HepG2 (cell line): Measurements from ENCODE around the gene LMTK2. TPM values are rescaled to one million over a fixed set of nuclear protein-coding genes. Genes with fewer than 3 reads are reported as not detected.
A peak's percentile ranks its signal among the peaks of the same experiment; 100 is the strongest.

ENCODE experiments used
- ATF6 ChIP-seq: sonication (generic); formaldehyde crosslinking; conservative IDR thresholded peaks from 2 replicates; pipeline ENCODE4 v1.4.0; 2020; ENCODE audit warnings: missing genetic modification reagents
- CHCHD3 ChIP-seq: sonication (generic); formaldehyde crosslinking; IDR thresholded peaks from 2 replicates; pipeline ENCODE4 v1.8.0; 2022; ENCODE audit warnings: mild to moderate bottlenecking, missing genetic modification reagents, moderate library complexity
- GPN1 ChIP-seq: sonication (generic); formaldehyde crosslinking; IDR thresholded peaks from 2 replicates; pipeline ENCODE4 v1.5.1; 2020; ENCODE audit warnings: missing genetic modification reagents, borderline replicate concordance
- IRF1 ChIP-seq: sonication (generic); formaldehyde crosslinking; IDR thresholded peaks from 2 replicates; pipeline ENCODE4 v1.4.0; 2020; ENCODE audit warnings: low read depth, mild to moderate bottlenecking, missing genetic modification reagents
- NFE2L2 ChIP-seq: fragments of 150-350 bp; IDR thresholded peaks from 2 replicates; pipeline ENCODE4 v1.6.1; 2014; ENCODE audit warnings: low read length
- PRMT3 ChIP-seq: sonication (generic); formaldehyde crosslinking; IDR thresholded peaks from 2 replicates; pipeline ENCODE4 v1.8.1; 2022; ENCODE audit warnings: low read depth, mild to moderate bottlenecking, moderate library complexity, missing genetic modification reagents, borderline replicate concordance
- SETDB1 ChIP-seq: sonication (generic); formaldehyde crosslinking; IDR thresholded peaks from 2 replicates; pipeline ENCODE4 v1.5.1; 2020; ENCODE audit warnings: missing genetic modification reagents, mild to moderate bottlenecking, borderline replicate concordance
- SMAD9 ChIP-seq: sonication (generic); formaldehyde crosslinking; IDR thresholded peaks from 2 replicates; pipeline ENCODE4 v1.5.1; 2020; ENCODE audit warnings: mild to moderate bottlenecking, missing genetic modification reagents
- SNAPC4 ChIP-seq: sonication (generic); formaldehyde crosslinking; IDR thresholded peaks from 2 replicates; pipeline ENCODE4 v1.4.0; 2020; ENCODE audit warnings: mild to moderate bottlenecking, missing genetic modification reagents
- TERF1 ChIP-seq: sonication (generic); formaldehyde crosslinking; IDR thresholded peaks from 2 replicates; pipeline ENCODE4 v1.8.0; 2022; ENCODE audit warnings: mild to moderate bottlenecking, missing genetic modification reagents, moderate library complexity
- WIZ ChIP-seq: sonication (generic); formaldehyde crosslinking; IDR thresholded peaks from 2 replicates; pipeline ENCODE4 v1.5.1; 2020; ENCODE audit warnings: mild to moderate bottlenecking, missing genetic modification reagents
- ZBTB43 ChIP-seq: sonication (generic); formaldehyde crosslinking; conservative IDR thresholded peaks from 2 replicates; pipeline ENCODE4 v1.4.0; 2020; ENCODE audit warnings: missing genetic modification reagents
- ZBTB46 ChIP-seq: sonication (generic); formaldehyde crosslinking; IDR thresholded peaks from 2 replicates; pipeline ENCODE4 v1.4.0; 2020; ENCODE audit warnings: mild to moderate bottlenecking, missing genetic modification reagents, borderline replicate concordance
- ZNF317 ChIP-seq: sonication (generic); formaldehyde crosslinking; IDR thresholded peaks from 2 replicates; pipeline ENCODE4 v1.5.0; 2020; ENCODE audit warnings: mild to moderate bottlenecking, missing genetic modification reagents
- ZNF367 ChIP-seq: sonication (generic); formaldehyde crosslinking; IDR thresholded peaks from 2 replicates; pipeline ENCODE4 v1.4.0; 2020; ENCODE audit warnings: missing genetic modification reagents, borderline replicate concordance
- polyA plus RNA-seq, 8 experiments: library from polyadenylated mRNA; depleted of rRNA in 3 of 8; stranded (reverse) in 7 of 8; unstranded in 1 of 8; fragments of >200 nt; fragmentation: Illumina TruSeq in 4 of 8; extraction: Trizol in 4 of 8; gene quantifications; 2 replicates each; pipeline versions ENCODE4 v1.2.1 to v1.2.3, GENCODE V29; 2011 to 2016; ENCODE audit warnings: low read depth in 4 of 8, missing spikeins in 1 of 8, mixed read lengths in 1 of 8; ENCODE audit not compliant: insufficient read depth in 1 of 8
- total RNA-seq, 5 experiments: library from RNA; depleted of rRNA; stranded (reverse); fragments of >200 nt; fragmentation: Illumina TruSeq; extraction: Trizol; gene quantifications; 2 replicates each; pipeline ENCODE4 v1.2.3, GENCODE V29; 2016; ENCODE audit warnings: low read depth in 1 of 5

The LMTK2 gene
- total and polyA plus RNA-seq, 2 of the 13 experiments (the other 11 are each of a cell fraction or from before 2014, with no cell fraction given) = 9.5 to 11.7 TPM

GRCh38 chr7:98106647-98107312, at the start of gene LMTK2 (continued):
- TF ChIP-seq SNAPC4 (no peak), PRMT3 (CRISPR knock-in tag) (no peak), ZBTB43 (no peak), IRF1 (CRISPR knock-in tag) (0 out of 2 replicates have a peak, but pooled peaks have one; percentile 28), ZNF367 (no peak), NFE2L2 (no peak), ZBTB46 (CRISPR knock-in tag) (no peak), SETDB1 (no peak), CHCHD3 (CRISPR knock-in tag) (no peak), ATF6 (CRISPR knock-in tag) (peak; percentile 87), GPN1 (CRISPR knock-in tag) (no peak), TERF1 (no peak), SMAD9 (CRISPR knock-in tag) (no peak), WIZ (peak; percentile 87), ZNF317 (CRISPR knock-in tag) (0 out of 2 replicates have a peak, but pooled peaks have one; percentile 66)
